ENCODE data around the gene GAL3ST1. TPM values are rescaled to one million over a fixed set of nuclear protein-coding genes. Genes with fewer than 3 reads are reported as not detected.

GAL3ST1 gene
- total RNA-seq, 3 donors from 2014 or later: 7.9 to 15.9 (median 10.1) TPM

DNA sequence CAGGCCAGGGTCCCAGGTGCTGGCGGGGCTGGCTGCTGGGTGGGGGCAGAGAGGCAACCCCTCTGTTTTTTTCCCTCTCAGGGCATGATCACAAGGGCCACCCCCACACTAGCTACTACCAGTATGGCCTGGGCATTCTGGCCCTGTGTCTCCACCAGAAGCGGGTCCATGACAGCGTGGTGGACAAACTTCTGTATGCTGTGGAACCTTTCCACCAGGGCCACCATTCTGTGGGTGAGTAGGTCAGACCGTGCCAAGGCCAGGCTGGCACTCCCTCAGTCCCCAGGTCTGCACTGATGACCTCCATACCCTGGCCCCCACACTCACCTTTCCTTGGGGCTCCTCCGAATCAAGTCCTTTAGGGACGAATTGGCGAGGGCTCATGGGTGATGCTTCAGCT is 39.8 kb upstream of the GAL3ST1 start:
- ATAC-seq: no peak

DNA sequence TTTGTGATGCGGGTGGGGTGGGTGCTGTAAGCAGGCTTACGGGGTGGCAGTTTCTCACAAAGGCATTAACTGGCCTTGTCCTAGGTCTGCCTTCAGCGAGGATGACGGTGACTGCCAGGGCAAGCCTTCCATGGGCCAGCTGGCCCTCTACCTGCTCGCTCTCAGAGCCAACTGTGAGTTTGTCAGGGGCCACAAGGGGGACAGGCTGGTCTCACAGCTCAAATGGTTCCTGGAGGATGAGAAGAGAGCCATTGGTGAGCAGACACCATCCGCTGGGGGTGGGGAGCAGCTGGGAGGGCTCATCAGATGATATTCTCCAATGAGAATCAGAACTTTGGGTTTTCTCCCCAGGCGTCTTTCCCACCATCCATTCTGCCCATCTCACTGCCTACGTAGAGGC is 38.3 kb upstream of the GAL3ST1 start:
- ATAC-seq (no peak), DNase-seq (no peak)
- TF ChIP-seq, protein P1, sequence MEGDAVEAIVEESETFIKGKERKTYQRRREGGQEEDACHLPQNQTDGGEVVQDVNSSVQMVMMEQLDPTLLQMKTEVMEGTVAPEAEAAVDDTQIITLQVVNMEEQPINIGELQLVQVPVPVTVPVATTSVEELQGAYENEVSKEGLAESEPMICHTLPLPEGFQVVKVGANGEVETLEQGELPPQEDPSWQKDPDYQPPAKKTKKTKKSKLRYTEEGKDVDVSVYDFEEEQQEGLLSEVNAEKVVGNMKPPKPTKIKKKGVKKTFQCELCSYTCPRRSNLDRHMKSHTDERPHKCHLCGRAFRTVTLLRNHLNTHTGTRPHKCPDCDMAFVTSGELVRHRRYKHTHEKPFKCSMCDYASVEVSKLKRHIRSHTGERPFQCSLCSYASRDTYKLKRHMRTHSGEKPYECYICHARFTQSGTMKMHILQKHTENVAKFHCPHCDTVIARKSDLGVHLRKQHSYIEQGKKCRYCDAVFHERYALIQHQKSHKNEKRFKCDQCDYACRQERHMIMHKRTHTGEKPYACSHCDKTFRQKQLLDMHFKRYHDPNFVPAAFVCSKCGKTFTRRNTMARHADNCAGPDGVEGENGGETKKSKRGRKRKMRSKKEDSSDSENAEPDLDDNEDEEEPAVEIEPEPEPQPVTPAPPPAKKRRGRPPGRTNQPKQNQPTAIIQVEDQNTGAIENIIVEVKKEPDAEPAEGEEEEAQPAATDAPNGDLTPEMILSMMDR (IDR thresholded peaks at IDR 0.05): no peak
- Histone ChIP-seq H3K9me3 (no peaks in the 10 kb centered on the region), H3K36me3 (ENCODE audit: low read depth) (no peaks in the 10 kb centered on the region), H3K4me3 (no peak overlapping the region), H3K4me1 (ENCODE audit: low read depth) (peaks cover 22% of the 10 kb centered on the region)
- intact Hi-C loops (cut with DNase I, micrococcal nuclease): no loop called here

More for the DNA sequence above, 39.8 kb upstream of the GAL3ST1 start:
- TF ChIP-seq, protein P1 (IDR thresholded peaks at IDR 0.05): no peak
- Histone ChIP-seq H3K4me3 (no peak overlapping the region), H3K4me1 (ENCODE audit: low read depth) (peaks cover 7% of the 10 kb centered on the region), H3K36me3 (ENCODE audit: low read depth) (no peaks in the 10 kb centered on the region), H3K9me3 (no peaks in the 10 kb centered on the region)
- no peak for DNase-seq
- intact Hi-C loops (cut with DNase I, micrococcal nuclease): no loop called here

DNA sequence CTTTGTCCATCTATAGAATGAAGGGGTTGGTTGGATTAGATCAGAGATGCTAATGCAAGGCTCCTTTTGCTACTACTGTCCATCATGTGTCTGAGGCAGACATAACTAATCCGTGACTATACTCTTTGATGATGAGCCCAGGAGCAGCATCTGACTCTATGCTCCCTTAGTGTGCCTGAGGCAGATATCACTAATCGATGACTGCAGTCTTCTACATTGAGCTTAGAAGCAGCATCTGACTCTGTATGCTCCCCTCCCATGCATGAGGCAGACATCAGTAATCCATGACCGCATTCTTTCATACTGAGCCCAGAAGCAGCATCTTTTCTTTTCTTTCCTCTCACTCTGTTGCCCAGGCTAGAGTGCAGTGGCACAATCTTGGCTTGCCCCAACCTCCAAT is 36.7 kb upstream of the GAL3ST1 start:
- ATAC-seq (no peak), DNase-seq (no peak)
- TF ChIP-seq, protein P1 (IDR thresholded peaks at IDR 0.05): no peak
- no peak overlapping the region for H3K4me3 ChIP-seq
- H3K9me3 ChIP-seq: no peaks in the 10 kb centered on the region
- peaks cover 30% of the 10 kb centered on the region for H3K4me1 ChIP-seq (ENCODE audit: low read depth)
- H3K36me3 ChIP-seq (ENCODE audit: low read depth): no peaks in the 10 kb centered on the region
- intact Hi-C loops (cut with DNase I, micrococcal nuclease): no loop called here

DNA sequence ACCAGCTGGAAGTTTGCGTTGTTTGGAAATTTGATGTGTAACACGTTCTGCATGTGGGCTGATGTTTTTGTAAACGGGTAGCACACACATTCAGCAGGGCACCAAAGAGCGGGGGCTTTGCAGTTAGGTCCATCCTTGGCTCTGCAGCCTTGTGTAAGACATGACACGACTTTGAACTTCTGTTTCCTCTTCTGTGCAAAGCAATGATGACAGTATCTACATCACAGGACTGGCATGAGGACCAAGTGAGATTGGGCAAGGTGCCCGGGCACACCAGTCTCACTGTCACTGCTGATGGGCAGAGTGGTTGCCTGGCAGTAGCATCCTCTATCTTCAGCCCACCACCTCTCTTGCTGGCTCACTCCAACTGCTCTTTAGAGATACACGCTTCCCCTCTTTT is 35.8 kb upstream of the GAL3ST1 start:
- Histone ChIP-seq H3K4me1 (ENCODE audit: low read depth) (peaks cover 36% of the 10 kb centered on the region), H3K36me3 (ENCODE audit: low read depth) (no peaks in the 10 kb centered on the region), H3K9me3 (no peaks in the 10 kb centered on the region), H3K4me3 (no peak overlapping the region)
- no peak for DNase-seq
- intact Hi-C loops (cut with DNase I, micrococcal nuclease): no loop called here
- no peak for ATAC-seq
- TF ChIP-seq, protein P1 (IDR thresholded peaks at IDR 0.05): no peak

DNA sequence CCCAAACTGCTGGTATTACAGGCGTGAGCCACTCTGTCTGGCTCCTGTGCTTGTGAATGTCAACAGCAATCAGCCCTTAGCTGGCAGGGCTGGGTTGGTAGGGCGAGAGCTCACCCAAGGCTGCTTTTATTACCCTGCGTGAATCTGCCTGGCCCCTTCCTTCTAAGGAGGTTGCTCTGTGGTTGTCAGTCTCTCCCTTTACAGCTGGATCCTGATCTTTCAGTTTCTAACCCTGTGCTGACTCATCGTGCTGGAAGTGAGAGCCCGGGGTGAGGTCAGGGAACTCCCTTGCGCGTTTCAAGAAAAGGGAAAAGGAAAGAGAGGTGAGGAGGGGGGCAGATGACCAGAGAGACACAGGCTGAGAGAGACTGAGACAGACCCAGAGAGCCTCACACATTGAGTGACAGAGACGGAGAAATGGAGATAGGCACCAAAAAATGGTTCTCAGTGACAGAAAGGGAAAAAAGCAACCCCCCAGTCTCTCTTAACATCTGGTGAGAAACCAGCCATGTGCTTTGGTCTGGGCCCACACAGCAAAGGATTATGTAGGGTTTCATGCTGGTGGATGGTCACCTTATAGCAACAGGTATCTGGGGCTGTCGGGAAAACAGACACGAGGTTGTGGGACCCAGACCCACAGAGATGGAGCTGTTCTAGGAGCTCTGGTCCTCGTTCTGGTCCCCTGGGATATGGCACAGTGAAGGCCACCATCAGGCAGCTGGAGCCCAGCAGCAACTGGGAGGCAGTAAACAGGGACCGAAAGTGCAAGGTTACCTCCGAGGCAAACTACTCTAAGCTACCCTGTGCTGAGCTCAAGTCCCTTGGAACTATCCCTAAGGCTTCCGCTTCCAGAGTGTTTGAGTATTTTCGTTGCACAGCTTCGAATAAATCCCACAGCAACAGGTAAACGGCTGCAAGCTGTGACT is 35.1 kb upstream of the GAL3ST1 start:
- DNase-seq: peak; percentile 64 to 79 (median 70)
- Histone ChIP-seq H3K9me3 (no peaks in the 10 kb centered on the region), H3K36me3 (ENCODE audit: low read depth) (no peaks in the 10 kb centered on the region), H3K4me1 (ENCODE audit: low read depth) (peaks cover 38% of the 10 kb centered on the region), H3K4me3 (no peak overlapping the region)
- ATAC-seq: peak; percentile 82
- intact Hi-C loops (cut with DNase I, micrococcal nuclease): no loop called here
- TF ChIP-seq, protein P1 (IDR thresholded peaks at IDR 0.05): no peak

Data from mucosa of descending colon (tissue), 3 donors.